Measurements from ENCODE around the gene CCNL2.
A peak's percentile ranks its signal among the peaks of the same experiment; 100 is the strongest.

The CCNL2 gene

GRCh38 chr1:1347663-1348419 lies 51.3 kb downstream of the CCNL2 start:
- no peak for DNase-seq (ENCODE audit: low read depth)
- no peak for TF ChIP-seq CTCF (conservative IDR thresholded peaks at IDR 0.05; ENCODE audit: low read length)
- peak overlapping the region; percentile 75 for H3K4me3 ChIP-seq (ENCODE audit: low read length)

GRCh38 chr1:1347026-1347595 lies 52.0 kb downstream of the CCNL2 start:
- DNase-seq (ENCODE audit: low read depth), result no peak
- TF ChIP-seq CTCF (conservative IDR thresholded peaks at IDR 0.05; ENCODE audit: low read length), result no peak
- H3K4me3 ChIP-seq (ENCODE audit: low read length), result peak overlapping the region; percentile 75

GRCh38 chr1:1346501-1346890 lies 52.6 kb downstream of the CCNL2 start:
- H3K4me3 ChIP-seq (ENCODE audit: low read length), result no peak overlapping the region; the same call in 1 of the 2 replicates
- TF ChIP-seq CTCF (conservative IDR thresholded peaks at IDR 0.05; ENCODE audit: low read length), result no peak
- DNase-seq (ENCODE audit: low read depth), result no peak

GRCh38 chr1:1345860-1346500 lies 53.2 kb downstream of the CCNL2 start:
- DNase-seq (ENCODE audit: low read depth), result no peak
- TF ChIP-seq CTCF (conservative IDR thresholded peaks at IDR 0.05; ENCODE audit: low read length), result no peak
- H3K4me3 ChIP-seq (ENCODE audit: low read length), result peak overlapping the region; percentile 12

- H3K4me3 ChIP-seq (ENCODE audit: low read length), result no peak overlapping the region
- TF ChIP-seq CTCF (conservative IDR thresholded peaks at IDR 0.05; ENCODE audit: low read length), result no peak
- no peak for DNase-seq (ENCODE audit: low read depth)
Observed at GRCh38 chr1:1345384-1345783, 53.8 kb downstream of the CCNL2 start.

GRCh38 chr1:1344655-1345361 lies 54.3 kb downstream of the CCNL2 start:
- peak; percentile 56 for DNase-seq (ENCODE audit: low read depth)
- peak; percentile 46 for TF ChIP-seq CTCF (conservative IDR thresholded peaks at IDR 0.05; ENCODE audit: low read length)
- H3K4me3 ChIP-seq (ENCODE audit: low read length), result no peak overlapping the region
